Measurements from ENCODE around the gene DNAH5.
"Not testable (repeated sequence)": the region's sequence is repeated elsewhere in the genome, so short reads cannot be mapped to it uniquely, and the experiment has no call there.

The DNAH5 gene

DNA sequence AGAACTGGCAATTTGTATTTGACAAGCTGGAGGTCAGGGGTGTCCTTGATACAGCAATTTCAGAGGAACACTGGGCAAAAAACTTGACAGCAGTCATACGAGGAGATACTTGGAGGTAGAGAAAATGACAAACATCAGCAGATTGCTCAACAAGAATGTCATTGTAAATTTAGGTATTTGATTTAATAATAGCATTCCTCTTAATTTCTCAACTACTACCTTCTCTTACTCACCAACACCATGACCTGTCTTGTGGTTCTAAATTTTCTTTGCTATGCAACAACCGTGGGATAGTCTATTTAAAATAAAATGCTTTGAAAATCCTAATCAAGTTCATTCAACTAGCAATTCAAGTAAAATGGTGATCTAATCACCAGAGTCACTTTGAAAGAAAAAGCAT is 128.4 kb downstream of the DNAH5 start:
- no peak overlapping the region for H3K4me3 ChIP-seq (ENCODE audit: control insufficient read depth, low read depth, low read length)
- DNase-seq (ENCODE audit: low read depth) = no peak
- TF ChIP-seq, protein P1, sequence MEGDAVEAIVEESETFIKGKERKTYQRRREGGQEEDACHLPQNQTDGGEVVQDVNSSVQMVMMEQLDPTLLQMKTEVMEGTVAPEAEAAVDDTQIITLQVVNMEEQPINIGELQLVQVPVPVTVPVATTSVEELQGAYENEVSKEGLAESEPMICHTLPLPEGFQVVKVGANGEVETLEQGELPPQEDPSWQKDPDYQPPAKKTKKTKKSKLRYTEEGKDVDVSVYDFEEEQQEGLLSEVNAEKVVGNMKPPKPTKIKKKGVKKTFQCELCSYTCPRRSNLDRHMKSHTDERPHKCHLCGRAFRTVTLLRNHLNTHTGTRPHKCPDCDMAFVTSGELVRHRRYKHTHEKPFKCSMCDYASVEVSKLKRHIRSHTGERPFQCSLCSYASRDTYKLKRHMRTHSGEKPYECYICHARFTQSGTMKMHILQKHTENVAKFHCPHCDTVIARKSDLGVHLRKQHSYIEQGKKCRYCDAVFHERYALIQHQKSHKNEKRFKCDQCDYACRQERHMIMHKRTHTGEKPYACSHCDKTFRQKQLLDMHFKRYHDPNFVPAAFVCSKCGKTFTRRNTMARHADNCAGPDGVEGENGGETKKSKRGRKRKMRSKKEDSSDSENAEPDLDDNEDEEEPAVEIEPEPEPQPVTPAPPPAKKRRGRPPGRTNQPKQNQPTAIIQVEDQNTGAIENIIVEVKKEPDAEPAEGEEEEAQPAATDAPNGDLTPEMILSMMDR (conservative IDR thresholded peaks at IDR 0.05; ENCODE audit: control insufficient read depth, insufficient read depth, low read depth, low read length) = no peak

DNA sequence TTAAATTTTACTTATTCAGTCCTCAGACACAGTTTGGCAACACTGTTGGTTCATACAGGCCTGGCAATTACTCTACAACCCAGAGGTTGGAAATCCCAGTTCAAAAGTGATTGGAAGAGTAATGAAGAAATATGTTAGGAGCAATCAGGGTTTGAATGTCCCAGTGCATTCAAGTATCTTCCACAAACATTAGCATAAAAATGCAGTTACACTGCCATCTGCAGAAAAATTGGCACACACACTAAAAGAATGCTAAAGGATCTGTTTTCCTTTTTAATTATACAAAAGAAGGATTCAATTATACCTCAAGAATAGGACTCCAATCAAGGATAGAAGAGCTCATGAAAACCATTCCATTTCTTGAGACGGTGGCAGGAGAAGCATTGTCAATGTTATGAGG is 130.2 kb downstream of the DNAH5 start:
- H3K4me3 ChIP-seq (ENCODE audit: control insufficient read depth, low read depth, low read length) = no peak overlapping the region
- peak; percentile 1 for DNase-seq (ENCODE audit: low read depth)
- TF ChIP-seq, protein P1 (conservative IDR thresholded peaks at IDR 0.05; ENCODE audit: control insufficient read depth, insufficient read depth, low read depth, low read length) = no peak

DNA sequence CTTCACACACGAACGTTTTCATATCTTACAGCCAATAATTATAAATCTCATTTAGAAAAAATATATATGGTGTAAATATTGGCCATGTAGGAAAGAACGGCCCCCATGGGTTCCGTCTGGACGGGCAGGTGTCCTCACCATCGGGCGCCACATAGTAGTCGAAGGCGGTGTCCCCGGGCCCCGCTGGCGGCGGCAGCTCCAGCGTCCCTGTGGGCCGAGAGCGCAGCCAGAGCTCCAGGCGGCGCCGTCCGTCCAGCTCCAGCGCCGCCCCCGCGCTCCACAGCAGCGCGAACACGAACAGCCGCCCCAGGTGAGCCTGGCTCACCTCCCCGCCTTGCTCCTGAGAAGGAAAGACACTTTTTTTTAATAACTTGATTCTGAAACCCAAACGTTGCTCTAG is 134.6 kb downstream of the DNAH5 start:
- TF ChIP-seq, protein P1 (conservative IDR thresholded peaks at IDR 0.05; ENCODE audit: control insufficient read depth, insufficient read depth, low read depth, low read length) = no peak
- no peak for DNase-seq (ENCODE audit: low read depth)
- H3K4me3 ChIP-seq (ENCODE audit: control insufficient read depth, low read depth, low read length) = no peak overlapping the region

DNA sequence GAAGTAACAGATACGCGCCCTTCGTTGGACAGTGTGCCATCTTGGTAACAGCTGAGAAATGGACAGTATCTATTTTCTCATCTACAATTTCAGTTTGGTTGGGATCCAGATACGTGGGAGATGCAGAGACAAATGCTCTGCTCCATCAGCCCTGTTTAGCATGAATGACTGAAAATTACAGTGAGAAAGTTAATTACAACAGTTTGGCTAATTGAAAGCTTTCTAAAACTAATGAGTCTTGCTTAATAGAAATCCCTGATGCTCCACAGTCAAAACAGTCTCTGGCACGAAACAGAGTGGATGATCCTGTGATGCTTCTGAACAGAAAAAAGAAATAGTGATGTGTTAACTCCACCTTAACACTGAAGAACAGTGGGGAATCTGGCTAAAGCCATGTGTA is 140.2 kb downstream of the DNAH5 start:
- DNase-seq (ENCODE audit: low read depth) = no peak
- H3K4me3 ChIP-seq (ENCODE audit: control insufficient read depth, low read depth, low read length) = no peak overlapping the region
- TF ChIP-seq, protein P1 (conservative IDR thresholded peaks at IDR 0.05; ENCODE audit: control insufficient read depth, insufficient read depth, low read depth, low read length) = no peak

DNA sequence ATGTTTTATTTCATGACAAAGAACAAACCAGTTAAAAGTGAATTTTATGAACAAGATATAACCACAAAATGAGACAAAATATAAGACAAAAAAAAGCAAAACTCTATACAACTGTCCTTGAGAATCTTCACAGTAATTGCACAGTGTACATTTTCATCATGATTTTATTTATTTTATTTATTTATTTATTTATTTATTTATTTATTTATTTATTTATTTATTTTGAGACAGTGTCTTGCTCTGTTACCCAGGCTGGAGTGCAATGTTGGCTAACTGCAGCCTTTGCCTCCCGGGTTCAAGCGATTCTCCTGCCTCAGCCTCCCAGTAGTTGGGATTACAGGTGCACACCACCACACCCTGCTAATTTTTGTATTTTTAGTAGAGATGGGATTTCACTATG is 145.9 kb downstream of the DNAH5 start:
- H3K4me3 ChIP-seq (ENCODE audit: control insufficient read depth, low read depth, low read length); DNase-seq (ENCODE audit: low read depth): not testable (repeated sequence)

DNA sequence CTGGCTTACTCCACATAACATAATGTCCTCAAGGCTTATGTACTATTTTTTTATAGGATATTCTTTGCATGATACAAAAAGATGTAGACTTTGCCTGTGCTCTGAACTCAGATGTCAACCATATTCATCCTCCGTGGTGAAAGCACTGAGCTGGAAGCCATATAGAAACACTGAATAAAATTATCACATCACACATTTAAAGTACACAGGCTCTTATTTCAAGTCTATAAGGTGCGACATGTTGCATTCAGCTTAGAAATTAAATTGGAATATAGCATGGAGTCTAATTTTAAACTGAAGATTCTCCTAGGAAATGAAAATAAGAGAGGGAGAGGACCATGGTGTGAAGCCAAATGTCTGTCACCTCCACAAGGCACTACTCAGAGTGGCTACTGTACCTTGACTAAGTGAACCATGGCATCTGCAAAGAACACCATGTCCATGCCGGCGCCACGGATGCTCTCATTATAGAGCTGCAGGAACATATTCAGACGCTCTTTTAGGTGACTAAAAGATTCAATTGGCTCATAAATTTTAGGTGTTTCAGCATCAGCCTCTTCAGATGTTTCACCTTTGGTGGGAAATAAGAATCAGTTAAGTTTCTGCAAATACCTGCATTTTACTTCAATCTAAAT is 158.6 kb downstream of the DNAH5 start:
- no peak overlapping the region for H3K4me3 ChIP-seq (ENCODE audit: control insufficient read depth, low read depth, low read length)
- TF ChIP-seq, protein P1 (conservative IDR thresholded peaks at IDR 0.05; ENCODE audit: control insufficient read depth, insufficient read depth, low read depth, low read length) = no peak
- no peak for DNase-seq (ENCODE audit: low read depth)

DNA sequence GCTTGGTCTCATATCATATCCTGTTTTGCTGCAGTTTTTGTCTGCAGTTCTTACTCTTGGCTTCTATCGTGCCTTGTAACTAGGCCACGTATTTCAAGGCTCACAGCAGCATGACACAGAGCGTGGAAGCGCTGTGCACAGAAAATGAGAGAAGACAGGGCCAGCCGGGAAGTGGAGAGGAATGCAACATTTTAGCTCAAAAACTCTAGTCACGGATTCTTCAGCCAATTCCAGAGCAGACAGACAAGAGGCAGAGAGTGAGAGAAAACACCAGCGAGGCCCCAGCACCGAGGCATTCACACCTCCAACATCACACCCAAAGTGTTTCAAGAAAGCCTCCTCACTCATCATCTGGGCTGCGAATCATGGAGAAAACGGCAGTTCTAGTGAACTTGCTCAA is 160.8 kb downstream of the DNAH5 start:
- TF ChIP-seq, protein P1 (conservative IDR thresholded peaks at IDR 0.05; ENCODE audit: control insufficient read depth, insufficient read depth, low read depth, low read length) = no peak
- no peak for DNase-seq (ENCODE audit: low read depth)
- H3K4me3 ChIP-seq (ENCODE audit: control insufficient read depth, low read depth, low read length) = no peak overlapping the region

All from fibroblast of mammary gland (primary cell).